Smooth muscle cell (in vitro differentiated cells): ENCODE results near the gene VENTX. TPM values are rescaled to one million over a fixed set of nuclear protein-coding genes. Genes with fewer than 3 reads are reported as not detected.
"Not testable (repeated sequence)": the region's sequence is repeated elsewhere in the genome, so short reads cannot be mapped to it uniquely, and the experiment has no call there.

Source experiments
- DNase-seq: peaks from one replicate; lab custom pipeline; 2025; ENCODE audit not compliant: unreplicated experiment; lab: John Stamatoyannopoulos, UW
- H2AFZ ChIP-seq: fragments of 200-600 bp; sonication (generic); 2 replicates; pipeline ENCODE4 v1.6.0; 2016; ENCODE audit warnings: antibody characterized with exemption, low read depth, mild to moderate bottlenecking
- H3F3A ChIP-seq: fragments of 200-600 bp; sonication (generic); 2 replicates; pipeline ENCODE4 v1.6.0; 2017; ENCODE audit warnings: antibody characterized with exemption, low read depth
- H3K27ac ChIP-seq: fragments of 200-600 bp; sonication (generic); 2 replicates; pipeline ENCODE4 v1.5.1; 2016; ENCODE audit warnings: low read depth, mild to moderate bottlenecking
- H3K27me3 ChIP-seq: fragments of 200-600 bp; sonication (generic); 2 replicates; pipeline ENCODE4 v1.6.1; 2016; ENCODE audit warnings: low read depth, mild to moderate bottlenecking
- H3K36me3 ChIP-seq: fragments of 200-600 bp; sonication (generic); 2 replicates; pipeline ENCODE4 v1.5.1; 2016; ENCODE audit warnings: low read depth
- H3K4me1 ChIP-seq: fragments of 200-600 bp; sonication (generic); 2 replicates; pipeline ENCODE4 v1.5.1; 2016; ENCODE audit warnings: low read depth
- H3K4me2 ChIP-seq: fragments of 200-600 bp; sonication (generic); 2 replicates; pipeline ENCODE4 v1.6.0; 2016; ENCODE audit warnings: mild to moderate bottlenecking
- H3K4me3 ChIP-seq: fragments of 200-600 bp; sonication (generic); 2 replicates; pipeline ENCODE4 v1.5.1; 2016; ENCODE audit warnings: mild to moderate bottlenecking
- H3K79me2 ChIP-seq: fragments of 200-600 bp; sonication (generic); 2 replicates; pipeline ENCODE4 v1.6.0; 2016; ENCODE audit warnings: low read depth, mild to moderate bottlenecking
- H3K9ac ChIP-seq: fragments of 200-600 bp; sonication (generic); 2 replicates; pipeline ENCODE4 v1.6.0; 2016; ENCODE audit warnings: low read depth
- H3K9me3 ChIP-seq: fragments of 200-600 bp; sonication (generic); replicated peaks from 2 replicates; pipeline ENCODE4 v1.5.1; 2016; ENCODE audit warnings: low read depth
- H4K20me1 ChIP-seq: fragments of 200-600 bp; sonication (generic); 2 replicates; pipeline ENCODE4 v1.6.0; 2016; ENCODE audit warnings: low read depth
- WGBS: methylation state at CpG from one replicate; pipeline ENCODE4 v1.1.7; 2016; ENCODE audit warnings: low lambda C conversion rate; 5-methylcytosine and 5-hydroxymethylcytosine counted together
- polyA plus RNA-seq: library from polyadenylated mRNA; unstranded; fragments of >200 nt; fragmentation: Nextera tagmentation; extraction: Ambion mirVana; gene quantifications from 2 replicates; pipeline ENCODE4 v1.2.1, GENCODE V29; 2016
- total RNA-seq: library from RNA; depleted of rRNA; stranded (reverse); fragments of >200 nt; gene quantifications from 2 replicates; pipeline ENCODE4 v1.2.3, GENCODE V29; 2014
- TF ChIP-seq, protein P1 (sequence below): fragments of 200-600 bp; sonication (generic); IDR thresholded peaks from 2 replicates; pipeline ENCODE4 v1.5.1; 2017; ENCODE audit warnings: borderline replicate concordance, mild to moderate bottlenecking, antibody characterized with exemption; ENCODE audit not compliant: insufficient read depth, poor library complexity, severe bottlenecking

The VENTX gene
- total and polyA plus RNA-seq, 2 experiments from 2014 or later: not detected

DNA sequence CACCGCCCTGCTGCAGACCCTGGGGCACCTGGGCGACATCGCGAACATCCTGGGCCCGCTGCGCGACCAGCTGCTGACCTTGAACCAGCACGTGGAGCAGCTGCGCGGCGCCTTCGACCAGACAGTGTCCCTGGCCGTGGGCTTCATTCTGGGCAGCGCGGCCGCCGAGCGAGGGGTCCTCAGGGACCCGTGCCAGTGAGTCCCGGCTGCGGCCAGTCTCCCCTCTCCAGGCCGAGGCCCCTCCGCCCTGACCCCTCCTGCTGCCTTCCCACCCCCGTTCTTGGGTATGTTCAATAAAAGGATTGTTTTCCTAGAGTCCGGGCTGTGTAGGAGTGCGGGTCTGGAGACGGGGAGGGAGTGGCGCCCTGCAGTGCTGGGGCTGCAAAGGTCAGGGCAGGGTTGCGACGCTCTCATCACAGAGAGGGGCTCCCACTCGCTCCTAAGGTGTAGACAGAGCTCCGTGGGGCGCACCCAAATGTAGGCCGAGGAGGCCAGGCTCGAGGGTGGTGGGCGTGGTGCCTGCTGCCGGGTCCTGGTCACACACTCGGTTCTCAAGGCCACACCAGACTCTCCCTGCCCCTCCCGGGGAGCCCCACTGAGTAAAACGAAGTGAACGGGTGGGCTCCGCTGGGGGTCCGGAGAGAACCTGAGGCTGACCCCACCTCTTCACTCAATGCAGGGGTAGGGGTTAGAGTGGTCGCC, 6.3 kb upstream of the VENTX start:
- Histone ChIP-seq H3K36me3 (no peaks in the 10 kb centered on the region), H3K4me1 (peaks cover 5% of the 10 kb centered on the region), H3K4me2 (no peak overlapping the region), H4K20me1 (no peaks in the 10 kb centered on the region), H3K9me3 (no peaks in the 10 kb centered on the region), H3K27me3 (peaks cover 90% of the 10 kb centered on the region), H3K4me3 (no peak overlapping the region), H3K79me2 (no peaks in the 10 kb centered on the region), H3K9ac (no peak overlapping the region), H2AFZ (no peak overlapping the region), H3F3A (no peaks in the 10 kb centered on the region), H3K27ac (no peak overlapping the region)
- TF ChIP-seq, protein P1, sequence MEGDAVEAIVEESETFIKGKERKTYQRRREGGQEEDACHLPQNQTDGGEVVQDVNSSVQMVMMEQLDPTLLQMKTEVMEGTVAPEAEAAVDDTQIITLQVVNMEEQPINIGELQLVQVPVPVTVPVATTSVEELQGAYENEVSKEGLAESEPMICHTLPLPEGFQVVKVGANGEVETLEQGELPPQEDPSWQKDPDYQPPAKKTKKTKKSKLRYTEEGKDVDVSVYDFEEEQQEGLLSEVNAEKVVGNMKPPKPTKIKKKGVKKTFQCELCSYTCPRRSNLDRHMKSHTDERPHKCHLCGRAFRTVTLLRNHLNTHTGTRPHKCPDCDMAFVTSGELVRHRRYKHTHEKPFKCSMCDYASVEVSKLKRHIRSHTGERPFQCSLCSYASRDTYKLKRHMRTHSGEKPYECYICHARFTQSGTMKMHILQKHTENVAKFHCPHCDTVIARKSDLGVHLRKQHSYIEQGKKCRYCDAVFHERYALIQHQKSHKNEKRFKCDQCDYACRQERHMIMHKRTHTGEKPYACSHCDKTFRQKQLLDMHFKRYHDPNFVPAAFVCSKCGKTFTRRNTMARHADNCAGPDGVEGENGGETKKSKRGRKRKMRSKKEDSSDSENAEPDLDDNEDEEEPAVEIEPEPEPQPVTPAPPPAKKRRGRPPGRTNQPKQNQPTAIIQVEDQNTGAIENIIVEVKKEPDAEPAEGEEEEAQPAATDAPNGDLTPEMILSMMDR: no peak
- DNase-seq: no peak
- 38% methylated on average over 36 of the region's 44 CpGs for WGBS

DNA sequence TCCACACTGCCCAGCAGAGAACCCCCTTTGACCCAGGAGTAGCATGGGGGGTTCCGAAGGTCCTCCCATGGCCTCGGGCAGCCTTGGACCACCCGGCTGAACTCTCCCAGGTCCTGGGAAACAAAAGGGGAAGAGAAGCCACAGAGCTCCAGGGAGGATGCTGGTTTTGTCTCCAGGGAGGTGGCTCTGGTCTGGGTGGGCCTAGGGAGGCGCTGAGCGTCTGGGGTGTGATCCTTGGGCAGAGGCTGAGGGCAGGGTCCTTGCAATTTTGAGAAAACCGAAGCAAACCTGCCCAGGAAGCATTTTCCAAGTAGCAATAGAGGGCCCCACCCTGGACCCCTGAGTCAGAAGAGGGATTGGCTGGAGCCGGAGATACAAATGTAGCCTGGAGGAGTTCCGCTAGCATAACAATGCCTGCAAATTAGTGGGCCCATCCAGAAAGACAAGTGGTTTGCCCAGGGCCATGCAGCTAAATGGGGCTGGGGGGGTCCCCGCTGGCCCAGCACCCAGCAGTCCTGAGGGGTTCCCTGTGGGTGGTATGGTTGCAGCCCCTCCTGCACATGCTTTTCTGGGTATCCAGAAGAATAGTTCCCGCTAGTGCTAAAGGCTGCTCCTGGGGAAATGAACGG, 5.6 kb upstream of the VENTX start:
- H3K9ac ChIP-seq: no peak overlapping the region
- no peak overlapping the region for H3K4me2 ChIP-seq
- WGBS: 36% methylated on average over 11 of the region's 11 CpGs
- TF ChIP-seq, protein P1: no peak
- H3K27ac ChIP-seq: no peak overlapping the region
- H3F3A ChIP-seq: no peaks in the 10 kb centered on the region
- no peaks in the 10 kb centered on the region for H3K79me2 ChIP-seq
- H3K27me3 ChIP-seq: peaks cover 94% of the 10 kb centered on the region
- no peaks in the 10 kb centered on the region for H3K36me3 ChIP-seq
- no peak overlapping the region for H3K4me3 ChIP-seq
- no peaks in the 10 kb centered on the region for H3K9me3 ChIP-seq
- no peak for DNase-seq
- H3K4me1 ChIP-seq: peaks cover 6% of the 10 kb centered on the region
- H4K20me1 ChIP-seq: no peaks in the 10 kb centered on the region
- no peak overlapping the region for H2AFZ ChIP-seq

DNA sequence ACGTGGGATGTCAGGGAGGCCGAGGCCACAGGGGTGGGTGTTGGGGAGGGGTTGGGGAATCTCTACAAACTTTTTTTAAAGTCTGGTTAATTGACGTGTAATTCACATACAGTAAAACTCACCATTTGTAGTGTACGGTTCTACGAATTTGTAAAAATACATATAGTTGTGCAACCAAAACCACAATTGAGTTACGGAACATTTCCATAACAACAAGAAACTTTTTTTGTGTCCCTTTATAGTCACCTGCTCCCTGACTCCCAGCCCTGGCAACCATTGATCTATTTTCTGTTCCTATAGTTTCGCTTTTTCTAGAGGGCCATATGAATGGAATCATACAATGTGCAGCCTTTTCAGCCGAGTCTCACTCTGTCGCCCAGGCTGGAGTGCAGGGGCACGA, 2.9 kb upstream of the VENTX start:
- H3F3A ChIP-seq, H3K4me3 ChIP-seq, DNase-seq, H4K20me1 ChIP-seq, H3K9me3 ChIP-seq, H3K27ac ChIP-seq, H3K36me3 ChIP-seq, H2AFZ ChIP-seq, H3K4me2 ChIP-seq, H3K79me2 ChIP-seq, H3K9ac ChIP-seq: not testable (repeated sequence)
- peaks cover 95% of the 10 kb centered on the region for H3K27me3 ChIP-seq
- peaks cover 23% of the 10 kb centered on the region for H3K4me1 ChIP-seq
- WGBS: 79% methylated on average over 8 of the region's 10 CpGs

DNA sequence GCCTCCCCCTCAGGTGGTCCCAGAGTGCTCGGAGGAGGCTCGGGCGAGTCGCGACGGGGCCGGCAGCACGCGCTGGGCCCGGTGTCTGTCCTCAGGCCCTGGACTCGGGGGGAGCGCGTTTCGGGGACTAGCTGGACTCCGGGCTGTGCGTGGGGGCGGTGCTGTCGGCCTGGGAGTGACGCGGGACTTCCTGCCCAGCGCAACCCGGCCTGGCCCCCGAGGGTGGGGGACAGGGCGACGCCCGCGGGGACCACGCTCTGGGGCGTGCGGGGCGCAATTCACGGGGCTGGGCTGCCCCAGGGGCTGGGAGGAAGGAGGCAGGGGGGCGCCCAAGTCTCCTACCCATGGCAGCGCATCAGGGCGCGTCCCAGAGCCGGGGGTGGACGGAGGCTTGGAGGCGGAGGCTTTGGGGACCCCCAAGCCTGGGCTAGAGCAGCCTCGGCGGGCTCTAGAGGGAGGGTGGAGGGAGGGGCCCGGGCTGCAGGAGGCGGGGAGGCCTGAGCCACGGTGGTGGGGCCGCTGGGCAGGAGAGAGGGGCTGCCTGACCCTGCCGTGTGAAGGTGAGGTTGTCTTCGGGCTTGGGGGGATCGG, 2.3 kb upstream of the VENTX start:
- 8% methylated on average over 10 of the region's 48 CpGs for WGBS
- TF ChIP-seq, protein P1: no peak
- H4K20me1 ChIP-seq: no peaks in the 10 kb centered on the region
- no peak overlapping the region for H2AFZ ChIP-seq
- H3K27me3 ChIP-seq: peaks cover 94% of the 10 kb centered on the region
- H3K4me1 ChIP-seq: peaks cover 23% of the 10 kb centered on the region
- no peaks in the 10 kb centered on the region for H3K9me3 ChIP-seq
- H3K36me3 ChIP-seq: no peaks in the 10 kb centered on the region
- no peak for DNase-seq
- H3K4me3 ChIP-seq: no peak overlapping the region
- H3K4me2 ChIP-seq: peak overlapping the region; percentile 57
- H3K27ac ChIP-seq: no peak overlapping the region
- no peaks in the 10 kb centered on the region for H3K79me2 ChIP-seq
- no peaks in the 10 kb centered on the region for H3F3A ChIP-seq
- no peak overlapping the region for H3K9ac ChIP-seq
